ENCODE measurements around the gene DENND5B.

The DENND5B gene

DNA sequence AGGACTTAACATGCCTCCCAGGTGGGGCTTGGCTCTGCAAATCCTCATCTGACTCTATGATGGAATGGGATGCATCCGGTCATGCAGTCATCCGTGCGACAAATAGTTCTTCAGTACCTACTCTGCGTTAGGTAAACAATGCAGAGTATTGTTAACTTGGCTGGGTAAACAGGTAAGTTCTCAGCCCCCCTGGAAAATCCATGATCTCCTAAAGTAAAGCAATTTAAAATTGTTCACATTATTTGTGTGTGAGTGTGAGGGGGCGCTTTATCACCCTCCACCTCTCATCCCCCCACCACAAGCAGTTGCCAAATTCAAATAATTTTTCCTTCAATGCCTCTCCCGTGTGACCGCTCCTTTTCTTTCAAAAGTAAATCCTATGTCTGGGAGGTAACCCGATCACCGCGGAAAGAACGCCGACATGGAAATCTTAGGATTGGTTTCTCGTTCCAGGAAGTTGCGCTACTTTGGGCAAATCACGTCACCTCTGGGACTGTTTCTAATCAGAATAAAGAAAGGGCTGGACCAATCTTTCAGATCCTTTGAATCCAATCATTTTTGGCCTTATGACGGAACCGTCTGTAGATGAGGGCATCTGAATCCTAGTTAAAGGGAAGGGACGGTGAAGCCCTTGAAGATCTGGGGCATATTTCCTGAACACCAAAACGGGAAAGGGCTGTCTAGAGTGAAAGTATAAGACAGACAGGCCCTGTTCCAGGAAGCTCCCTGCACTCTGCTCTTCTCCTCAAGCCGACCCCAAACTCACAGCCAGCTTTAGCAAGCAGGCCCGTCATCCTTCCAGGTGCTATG, 221.0 kb downstream of the DENND5B start:
- peak; percentile 33 for DNase-seq

DNA sequence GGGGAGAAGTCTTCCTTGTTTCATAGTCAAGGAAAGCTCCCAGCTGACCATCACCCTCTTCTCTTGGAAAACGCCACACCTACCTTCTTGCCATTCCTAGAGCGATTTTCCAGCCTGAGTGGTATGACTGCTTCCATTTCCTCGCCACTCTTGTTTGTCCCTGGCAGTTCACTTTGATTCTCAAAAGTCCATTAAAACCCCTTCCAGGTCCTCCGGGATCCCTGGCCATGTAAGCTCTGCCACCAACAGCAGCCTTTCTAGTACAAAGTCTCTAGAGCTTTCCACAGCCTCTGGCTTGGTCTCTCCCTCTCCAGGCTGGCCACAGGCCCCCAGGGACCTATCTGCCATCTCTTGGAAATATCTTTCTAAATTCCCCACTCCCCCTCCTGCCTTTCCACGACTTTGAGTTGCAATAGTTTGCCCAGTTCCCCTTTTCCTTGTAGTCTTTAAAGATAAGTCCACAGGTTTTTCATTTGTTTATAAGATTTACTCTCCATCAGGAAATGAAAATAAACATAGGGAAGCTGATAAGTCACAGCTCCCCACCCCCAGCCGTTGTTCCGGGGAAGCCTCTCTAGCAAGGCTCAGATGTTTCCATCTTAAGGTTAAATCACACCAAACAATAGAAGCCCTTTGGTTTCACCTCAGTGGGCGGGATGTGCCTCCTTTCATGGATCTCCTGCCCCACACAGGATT, 222.1 kb downstream of the DENND5B start:
- DNase-seq, result no peak

GRCh38 chr12:31366104-31366621, 224.8 kb downstream of the DENND5B start:
- DNase-seq, result no peak

GRCh38 chr12:31363831-31364230, 227.1 kb downstream of the DENND5B start:
- no peak for DNase-seq

GRCh38 chr12:31363416-31363809, 227.5 kb downstream of the DENND5B start:
- DNase-seq, result no peak

- no peak for DNase-seq
These were observed 228.0 kb downstream of the DENND5B start for GRCh38 chr12:31362759-31363415.

- peak; percentile 57 for DNase-seq
These were observed 228.7 kb downstream of the DENND5B start for GRCh38 chr12:31362115-31362758.

- no peak for DNase-seq
These were observed 229.2 kb downstream of the DENND5B start for GRCh38 chr12:31361730-31362114.

DNA sequence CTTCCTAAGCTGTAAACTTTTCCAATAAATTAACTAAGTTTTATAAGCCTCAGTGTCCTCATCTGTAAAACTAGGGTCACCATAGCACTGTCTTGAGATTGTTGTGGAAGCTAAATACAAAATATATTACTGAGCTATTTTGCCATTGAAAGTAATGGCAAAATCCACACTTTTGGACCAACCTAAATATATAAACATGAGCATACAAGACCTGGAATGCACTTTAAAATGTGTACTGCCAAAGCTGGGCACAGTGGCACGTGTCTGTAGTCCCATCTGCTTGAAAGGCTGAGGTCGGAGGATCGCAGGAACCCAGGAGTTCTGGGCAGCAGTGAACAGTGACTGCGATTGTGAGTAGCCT, 235.2 kb downstream of the DENND5B start:
- no peak for DNase-seq

- DNase-seq, result peak; percentile 3
These were observed 236.9 kb downstream of the DENND5B start for GRCh38 chr12:31353750-31354708.

DNA sequence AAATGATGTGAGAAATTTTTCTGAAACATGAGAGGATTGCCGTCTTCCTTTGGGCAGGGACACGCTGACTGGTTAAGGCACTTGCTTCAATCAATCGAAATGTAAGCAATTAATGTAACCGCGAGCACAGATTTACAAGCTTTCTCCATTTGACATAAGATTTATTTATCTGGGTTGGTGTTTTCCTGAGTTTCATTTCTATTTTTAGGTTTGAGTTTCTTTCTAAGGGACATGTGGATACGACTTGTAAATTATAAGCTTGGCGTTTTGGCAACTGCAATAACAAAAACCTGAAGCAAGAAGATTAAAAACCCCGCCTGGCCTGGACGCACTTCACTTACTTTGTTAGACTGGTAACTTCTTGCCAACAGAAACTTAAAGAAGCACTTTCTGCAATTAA, 244.7 kb downstream of the DENND5B start:
- DNase-seq, result no peak

- no peak for DNase-seq
These were observed 247.8 kb downstream of the DENND5B start for GRCh38 chr12:31343139-31343538.

GRCh38 chr12:31342286-31342685, 248.7 kb downstream of the DENND5B start:
- DNase-seq, result no peak

DNA sequence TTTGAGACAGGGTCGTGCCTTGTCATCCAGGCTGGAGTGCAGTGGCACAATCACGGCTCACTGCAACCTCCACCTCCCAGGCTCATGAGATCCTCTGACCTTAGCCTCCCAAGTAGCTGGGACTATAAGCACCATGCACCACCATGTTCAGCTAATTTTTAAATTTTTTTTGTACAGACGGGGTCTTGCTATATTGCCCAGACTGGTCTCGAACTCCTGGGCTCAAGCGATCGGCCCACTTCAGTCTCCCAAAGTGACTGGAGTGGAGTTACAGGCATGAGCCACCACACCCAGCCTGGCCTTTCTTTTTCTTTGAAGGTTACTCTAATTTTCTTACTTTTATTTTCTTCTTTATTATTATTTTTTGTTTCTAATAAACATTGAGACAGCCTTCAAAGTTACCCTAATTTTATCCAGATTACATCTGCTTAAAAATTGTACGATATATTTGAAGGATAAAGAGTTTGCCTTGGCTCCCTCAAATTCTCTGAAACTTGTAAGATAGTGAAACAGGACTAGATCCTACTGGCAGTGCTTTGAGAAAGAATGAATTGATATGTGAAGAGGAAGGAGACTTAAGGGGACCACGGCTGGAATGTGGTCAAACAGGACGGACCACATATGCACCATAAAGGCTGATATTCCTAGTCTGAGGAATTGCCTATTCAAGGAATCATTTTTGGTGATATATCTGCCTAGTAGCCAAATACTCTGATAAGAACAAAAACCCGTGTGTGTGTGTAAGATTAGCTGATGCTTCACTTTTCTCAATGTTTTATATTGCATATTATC, 250.9 kb downstream of the DENND5B start:
- no peak for DNase-seq

DNA sequence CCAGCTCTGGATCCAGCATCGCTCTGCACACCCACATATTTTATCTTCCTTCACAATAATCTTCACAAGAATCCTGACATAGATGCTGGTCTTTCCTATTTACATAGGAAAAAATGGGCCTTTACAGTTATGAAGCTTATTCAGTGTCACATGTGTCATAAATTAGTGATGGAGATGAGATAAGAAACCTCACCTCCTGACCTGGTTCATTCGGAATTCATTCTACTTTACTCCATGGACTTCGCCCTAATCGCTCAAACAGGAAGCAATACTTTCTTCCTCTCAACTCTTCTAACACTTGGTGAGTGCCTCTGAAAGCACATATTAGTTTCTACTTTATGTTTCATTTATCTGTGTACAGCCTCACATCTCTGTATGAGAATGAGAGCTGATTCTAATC, 253.0 kb downstream of the DENND5B start:
- DNase-seq, result no peak
